Stimulated activated naive B cell treated with anti-CD40 and anti-IgM and Interleukin-4, amounts not matched to agents 10 μg/mL and 1 μg/mL and 100 μg/mL, for 72 hours (primary cell): ENCODE measurements around the gene ABCG8.
A peak's percentile ranks its signal among the peaks of the same experiment; 100 is the strongest.

Experiments used
- ATAC-seq, 2 donors: fragments of 150-1000 bp; cut with Tn5 transposase; replicated peaks; 2 replicates each; pipeline ENCODE4 v1.10.0; 2021; ENCODE audit warnings: moderate library complexity in 1 of 2
- DNase-seq: peaks from one replicate; pipeline ENCODE4 v3.0.0; 2021
- H3K27ac Mint-ChIP-seq: one replicate; pipeline ENCODE4 v1.8.0; 2022; ENCODE audit warnings: mild to moderate bottlenecking, mixed read lengths
- H3K27me3 Mint-ChIP-seq, 2 donors: one replicate each; pipeline ENCODE4 v1.8.0; 2022; ENCODE audit warnings: mixed read lengths in 2 of 2
- H3K36me3 Mint-ChIP-seq, 2 donors: one replicate each; pipeline ENCODE4 v1.8.0; 2022; ENCODE audit warnings: mixed read lengths in 2 of 2, mild to moderate bottlenecking in 1 of 2
- H3K4me1 Mint-ChIP-seq, 2 donors: one replicate each; pipeline ENCODE4 v1.8.0; 2022; ENCODE audit warnings: mixed read lengths in 2 of 2, mild to moderate bottlenecking in 1 of 2
- H3K4me3 Mint-ChIP-seq, 2 donors: one replicate each; pipeline ENCODE4 v1.8.0; 2022; ENCODE audit warnings: mild to moderate bottlenecking in 2 of 2, mixed read lengths in 2 of 2, moderate library complexity in 1 of 2
- H3K9me3 Mint-ChIP-seq, 2 donors: one replicate each; pipeline ENCODE4 v1.8.0; 2022; ENCODE audit warnings: mixed read lengths in 2 of 2, mild to moderate bottlenecking in 1 of 2

The ABCG8 gene

DNA sequence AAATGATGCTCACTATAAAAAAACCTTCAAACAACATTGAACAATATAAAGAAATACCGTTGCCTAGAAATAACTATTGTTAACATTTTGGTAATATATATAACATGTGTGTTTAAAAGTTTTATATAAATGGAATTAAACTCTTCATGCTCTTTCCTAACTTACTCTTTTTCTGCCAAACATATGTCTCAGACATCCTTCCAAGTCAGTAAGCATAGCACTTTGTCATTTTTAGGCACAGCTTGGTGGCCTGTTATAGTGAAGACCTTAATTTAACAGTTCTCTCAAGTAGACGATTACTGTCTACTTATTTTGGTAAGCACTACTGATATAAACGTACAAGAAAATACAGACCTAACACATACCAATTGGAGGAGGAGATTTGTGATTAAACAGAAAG lies 24.1 kb upstream of the ABCG8 start:
- H3K36me3 Mint-ChIP-seq = peaks cover 0 to 4% of the 10 kb centered on the region in 2 donors
- H3K27ac Mint-ChIP-seq = no peak overlapping the region
- H3K9me3 Mint-ChIP-seq = peaks cover 0 to 4% of the 10 kb centered on the region in 2 donors
- no peaks in the 10 kb centered on the region for H3K27me3 Mint-ChIP-seq
- H3K4me1 Mint-ChIP-seq = no peaks in the 10 kb centered on the region
- DNase-seq (no peak), ATAC-seq (no peak)
- no peak overlapping the region for H3K4me3 Mint-ChIP-seq

DNA sequence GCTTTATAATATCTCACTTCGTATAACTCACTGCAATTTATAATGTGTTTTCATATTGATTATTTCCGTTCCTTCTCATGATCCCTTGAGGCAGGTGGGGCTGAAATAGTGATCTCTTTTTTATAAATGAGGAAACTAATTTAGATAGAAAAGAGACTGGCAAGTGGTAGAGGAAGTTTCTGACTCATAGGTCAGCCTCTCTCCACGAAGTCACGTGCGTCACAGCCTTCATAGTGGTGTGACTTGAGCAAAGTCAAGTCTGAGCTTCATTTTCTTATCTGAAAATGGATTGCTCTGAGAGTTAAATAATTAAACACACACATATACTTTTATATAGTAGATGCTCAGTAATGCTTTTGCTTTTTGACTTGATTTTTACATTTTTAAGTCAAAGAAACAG lies 20.0 kb upstream of the ABCG8 start:
- peaks cover 0 to 4% of the 10 kb centered on the region in 2 donors for H3K36me3 Mint-ChIP-seq
- no peak overlapping the region for H3K4me3 Mint-ChIP-seq
- peaks cover 0 to 9% of the 10 kb centered on the region in 2 donors for H3K9me3 Mint-ChIP-seq
- peaks cover 17 to 30% of the 10 kb centered on the region in 2 donors for H3K27me3 Mint-ChIP-seq
- DNase-seq = no peak
- peak; percentile 83 to 86 for ATAC-seq
- no peak overlapping the region for H3K27ac Mint-ChIP-seq
- no peaks in the 10 kb centered on the region for H3K4me1 Mint-ChIP-seq

DNA sequence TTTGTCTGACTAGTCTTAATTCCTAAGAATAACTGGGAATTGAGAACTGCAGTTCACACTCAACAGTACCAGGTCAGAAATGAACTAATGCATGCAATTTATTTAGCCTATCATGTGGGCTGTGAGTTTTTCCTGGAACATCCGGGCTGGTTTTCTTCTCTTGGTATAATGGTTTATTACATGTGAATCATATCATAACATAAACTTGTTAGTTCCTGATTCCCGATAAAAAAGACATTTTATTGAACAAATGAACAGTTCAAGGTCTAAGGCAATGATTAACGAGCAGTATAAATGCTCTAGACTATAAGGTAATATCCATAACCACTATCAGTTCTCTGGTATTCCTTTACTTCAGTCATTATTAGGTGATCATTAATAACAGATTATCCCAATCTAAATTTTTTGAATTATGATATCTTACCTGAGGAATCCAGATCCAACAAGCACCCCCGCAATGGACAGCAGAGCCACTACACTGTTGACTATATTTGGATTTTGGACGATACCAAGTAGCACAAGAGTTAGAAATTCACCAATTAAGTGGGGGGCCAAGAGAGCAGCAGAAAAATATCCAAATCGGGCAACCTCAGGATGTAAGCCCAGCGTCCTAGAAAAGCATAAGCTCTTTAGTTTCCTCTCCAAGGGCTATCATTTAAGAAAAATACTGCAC lies 19.1 kb upstream of the ABCG8 start:
- Mint-ChIP-seq H3K4me1 (no peaks in the 10 kb centered on the region), H3K9me3 (peaks cover 0 to 9% of the 10 kb centered on the region in 2 donors), H3K27me3 (peaks cover 19 to 35% of the 10 kb centered on the region in 2 donors), H3K4me3 (no peak overlapping the region), H3K36me3 (peaks cover 0 to 4% of the 10 kb centered on the region in 2 donors), H3K27ac (no peak overlapping the region)
- DNase-seq (no peak), ATAC-seq (no peak)

DNA sequence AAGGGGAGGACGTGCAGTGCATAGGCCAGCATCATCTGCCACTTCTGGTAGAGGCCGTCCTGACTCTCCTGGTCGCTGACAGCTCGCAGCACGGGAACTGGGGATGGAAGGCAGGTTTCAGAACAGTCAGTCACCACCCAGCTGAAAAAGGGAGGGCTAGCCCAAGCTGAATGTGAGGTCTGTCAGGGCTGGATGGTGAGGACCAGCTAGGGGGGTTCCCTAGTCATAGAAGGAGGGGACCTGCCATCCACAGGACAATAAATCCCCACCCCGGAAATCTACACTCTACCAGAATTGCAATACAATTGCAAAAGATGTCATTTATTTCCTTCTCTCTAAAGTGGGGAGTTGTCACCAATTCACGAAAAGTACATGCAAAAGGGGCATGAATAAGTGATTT lies 15.9 kb upstream of the ABCG8 start:
- no peak overlapping the region for H3K27ac Mint-ChIP-seq
- H3K9me3 Mint-ChIP-seq = peaks cover 0 to 4% of the 10 kb centered on the region in 2 donors
- no peak overlapping the region for H3K4me3 Mint-ChIP-seq
- H3K27me3 Mint-ChIP-seq = peaks cover 20 to 53% of the 10 kb centered on the region in 2 donors
- H3K36me3 Mint-ChIP-seq = no peaks in the 10 kb centered on the region
- no peak for DNase-seq
- no peaks in the 10 kb centered on the region for H3K4me1 Mint-ChIP-seq
- ATAC-seq = no peak

DNA sequence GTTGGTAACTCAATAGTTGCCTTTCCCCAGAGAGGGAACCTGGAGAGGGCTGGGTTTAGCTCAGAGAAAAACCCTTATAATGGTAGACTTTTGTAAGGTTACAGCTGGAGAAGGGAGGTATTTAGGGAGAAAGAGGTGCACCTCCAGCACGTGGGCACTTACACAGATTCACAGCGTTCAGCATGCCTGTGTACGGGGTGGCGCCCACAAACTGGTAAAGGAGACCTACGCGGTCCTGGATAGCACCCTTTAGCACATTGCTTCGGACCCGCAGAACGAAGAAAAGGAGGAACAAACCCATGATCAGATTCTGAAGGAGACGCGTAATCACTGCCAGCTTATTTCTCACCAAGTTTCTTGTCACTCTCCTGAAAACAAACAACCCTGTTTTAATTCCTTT lies 15.0 kb upstream of the ABCG8 start:
- no peak overlapping the region for H3K4me3 Mint-ChIP-seq
- no peaks in the 10 kb centered on the region for H3K36me3 Mint-ChIP-seq
- no peaks in the 10 kb centered on the region for H3K4me1 Mint-ChIP-seq
- DNase-seq (no peak), ATAC-seq (no peak)
- H3K27me3 Mint-ChIP-seq = peaks cover 22 to 56% of the 10 kb centered on the region in 2 donors
- H3K9me3 Mint-ChIP-seq = peaks cover 0 to 4% of the 10 kb centered on the region in 2 donors
- no peak overlapping the region for H3K27ac Mint-ChIP-seq

DNA sequence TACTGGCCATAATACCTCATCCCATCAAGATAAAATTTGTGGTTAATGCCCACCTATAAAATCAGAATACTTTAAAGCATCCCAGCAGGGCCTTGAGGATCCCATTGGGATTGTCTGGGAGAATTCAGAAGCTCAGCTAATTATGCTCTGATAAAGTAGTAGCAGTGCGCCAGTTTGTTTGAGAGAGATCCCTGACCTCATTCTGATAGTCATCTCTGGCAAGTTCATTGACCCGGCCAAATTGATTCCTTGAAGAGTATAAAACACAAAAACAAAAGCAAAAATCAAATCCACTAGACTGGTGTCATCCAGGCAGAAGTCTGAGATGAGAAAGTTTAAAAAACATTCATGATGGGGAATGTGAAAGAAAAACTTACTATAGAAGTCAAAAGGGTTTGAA lies 14.3 kb upstream of the ABCG8 start:
- DNase-seq (no peak), ATAC-seq (no peak)
- Mint-ChIP-seq H3K27me3 (peaks cover 26 to 61% of the 10 kb centered on the region in 2 donors), H3K27ac (no peak overlapping the region), H3K4me3 (no peak overlapping the region), H3K9me3 (peaks cover 0 to 4% of the 10 kb centered on the region in 2 donors), H3K4me1 (no peaks in the 10 kb centered on the region), H3K36me3 (no peaks in the 10 kb centered on the region)

DNA sequence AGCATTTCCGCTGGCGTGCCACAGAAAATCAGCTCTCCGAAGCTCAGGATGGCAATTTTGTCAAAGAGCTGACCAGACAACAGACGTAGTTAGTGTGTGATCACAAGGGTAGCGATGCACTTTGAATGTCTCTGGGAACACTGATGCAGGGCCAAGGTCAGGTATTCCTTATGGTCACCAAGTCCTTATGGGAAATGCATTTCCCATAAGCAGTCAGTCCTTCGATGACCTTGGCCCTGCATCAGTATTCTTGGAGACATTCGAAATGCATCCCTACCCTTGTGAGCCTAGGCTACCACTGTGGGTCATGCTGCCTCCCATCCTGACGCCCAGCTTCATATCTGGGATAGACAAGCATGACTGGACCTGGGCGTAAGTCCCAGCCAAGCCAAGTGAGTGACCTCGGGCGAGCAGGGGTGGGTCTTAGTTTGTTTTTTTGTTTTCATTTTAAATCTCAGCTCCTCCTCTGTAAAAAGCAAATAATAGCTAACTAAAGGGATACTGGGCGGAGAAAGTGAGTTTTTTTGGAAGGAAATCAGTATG lies 13.7 kb upstream of the ABCG8 start:
- H3K27ac Mint-ChIP-seq = no peak overlapping the region
- H3K36me3 Mint-ChIP-seq = no peaks in the 10 kb centered on the region
- H3K4me1 Mint-ChIP-seq = no peaks in the 10 kb centered on the region
- no peak for DNase-seq
- peaks cover 27 to 64% of the 10 kb centered on the region in 2 donors for H3K27me3 Mint-ChIP-seq
- H3K9me3 Mint-ChIP-seq = peaks cover 0 to 4% of the 10 kb centered on the region in 2 donors
- no peak overlapping the region for H3K4me3 Mint-ChIP-seq
- no peak for ATAC-seq

DNA sequence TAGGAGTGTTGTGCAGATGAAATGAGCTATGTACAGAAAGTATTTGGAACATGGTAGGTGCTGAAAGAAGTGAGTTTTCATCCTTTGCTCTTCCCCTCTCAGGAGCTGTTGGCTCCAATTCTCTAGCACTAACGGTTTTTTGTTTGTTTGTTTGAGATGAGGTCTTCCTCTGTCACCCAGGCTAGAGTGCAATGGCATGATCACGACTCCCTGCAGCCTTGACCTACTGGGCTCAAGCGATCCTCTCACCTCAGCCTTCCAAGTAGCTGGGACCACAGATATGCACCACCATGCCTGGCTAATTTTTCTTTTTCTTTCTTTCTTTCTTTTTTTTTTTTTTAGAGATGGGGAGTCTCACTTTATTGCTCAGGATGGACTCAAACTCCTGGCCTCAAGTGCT lies 12.9 kb upstream of the ABCG8 start:
- peaks cover 31 to 62% of the 10 kb centered on the region in 2 donors for H3K27me3 Mint-ChIP-seq
- DNase-seq (no peak), ATAC-seq (no peak)
- peaks cover 0 to 4% of the 10 kb centered on the region in 2 donors for H3K9me3 Mint-ChIP-seq
- no peaks in the 10 kb centered on the region for H3K4me1 Mint-ChIP-seq
- H3K4me3 Mint-ChIP-seq = no peak overlapping the region
- no peak overlapping the region for H3K27ac Mint-ChIP-seq
- H3K36me3 Mint-ChIP-seq = no peaks in the 10 kb centered on the region

DNA sequence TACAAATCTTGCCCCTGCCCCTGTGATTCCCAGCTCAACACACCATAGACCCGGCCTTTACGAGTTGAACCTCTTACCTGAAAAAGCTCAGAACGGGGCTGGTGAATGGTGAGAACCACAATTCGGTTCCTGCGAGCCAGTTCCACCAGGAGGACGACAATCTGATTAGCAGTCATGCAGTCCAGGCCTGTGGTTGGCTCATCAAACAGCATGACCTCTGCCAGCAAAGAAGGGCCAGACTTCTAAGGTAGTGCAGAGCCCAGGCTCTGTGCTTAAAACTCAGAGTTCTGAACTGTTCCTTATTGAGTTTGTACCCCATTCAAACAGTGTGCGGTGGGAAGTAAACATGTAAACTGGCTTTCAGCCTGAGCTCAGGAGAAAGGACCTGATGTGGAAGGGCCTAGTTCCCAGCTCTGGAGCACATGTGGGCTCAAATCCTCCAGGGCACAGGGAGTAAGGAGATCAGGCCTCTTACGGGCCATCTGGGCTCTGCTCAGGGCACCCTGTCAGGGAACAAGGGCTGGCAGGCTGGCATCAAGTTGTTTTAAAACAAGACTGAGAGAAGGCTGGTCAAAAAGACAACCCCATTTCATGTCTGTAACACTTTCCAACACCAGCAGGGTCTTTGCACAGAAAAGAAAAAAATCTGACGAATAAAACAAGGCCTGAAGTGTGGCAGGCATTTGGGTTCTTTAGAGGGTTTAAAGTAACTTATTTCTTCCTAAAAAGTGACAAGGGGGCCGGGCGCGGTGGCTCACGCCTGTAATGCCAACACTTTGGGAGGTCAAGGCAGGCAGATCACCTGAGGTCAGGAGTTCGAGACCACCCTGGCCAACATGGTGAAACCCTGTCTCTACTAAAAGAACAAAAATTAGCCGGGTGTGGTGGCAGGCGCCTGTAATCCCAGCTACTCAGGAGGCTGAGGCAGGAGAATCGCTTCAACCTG lies 12.2 kb upstream of the ABCG8 start:
- H3K27ac Mint-ChIP-seq = no peak overlapping the region
- peaks cover 3 to 4% of the 10 kb centered on the region in 2 donors for H3K4me1 Mint-ChIP-seq
- no peaks in the 10 kb centered on the region for H3K9me3 Mint-ChIP-seq
- ATAC-seq (no peak), DNase-seq (no peak)
- H3K36me3 Mint-ChIP-seq = no peaks in the 10 kb centered on the region
- H3K4me3 Mint-ChIP-seq = no peak overlapping the region
- peaks cover 27 to 60% of the 10 kb centered on the region in 2 donors for H3K27me3 Mint-ChIP-seq

DNA sequence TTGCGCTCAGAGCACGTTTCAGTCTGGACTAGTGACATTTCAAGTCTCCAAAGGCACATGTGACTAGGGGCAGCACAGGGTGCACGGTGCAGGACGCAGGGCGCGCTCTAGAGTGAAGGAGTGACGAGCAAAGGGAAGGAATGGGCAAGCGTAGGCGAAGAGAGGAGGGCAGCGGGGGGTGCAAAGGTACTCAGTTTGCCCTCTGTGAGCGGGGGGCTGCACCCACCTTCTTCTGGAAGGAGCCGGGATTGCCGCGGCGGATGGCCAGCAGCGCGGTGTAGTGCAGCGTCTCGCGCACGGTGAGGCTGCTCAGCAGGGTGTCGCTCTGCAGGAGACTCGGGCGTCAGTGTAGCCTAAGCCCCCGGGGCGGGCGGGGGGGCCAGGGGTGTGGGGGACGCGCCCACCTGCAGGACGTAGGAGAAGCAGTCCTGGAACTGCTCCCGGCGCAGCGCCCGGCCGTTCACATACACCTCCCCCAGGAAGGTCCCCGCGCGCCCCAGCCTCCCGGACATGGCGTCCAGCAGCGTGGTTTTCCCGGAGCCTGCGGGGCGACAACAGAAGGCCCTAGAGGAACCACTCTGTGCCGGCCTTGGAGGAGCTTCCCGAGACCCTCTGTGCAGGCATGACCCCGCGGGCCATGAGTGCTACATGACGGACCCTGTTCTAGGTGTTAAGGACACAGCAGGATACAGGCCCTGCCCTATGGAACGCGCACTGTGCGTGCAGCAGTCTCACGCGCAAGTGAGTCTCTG lies 7.1 kb upstream of the ABCG8 start:
- ATAC-seq (no peak), DNase-seq (no peak)
- no peaks in the 10 kb centered on the region for H3K9me3 Mint-ChIP-seq
- H3K27ac Mint-ChIP-seq = no peak overlapping the region
- H3K4me3 Mint-ChIP-seq = peak overlapping the region; percentile 1 to 33
- H3K27me3 Mint-ChIP-seq = peaks cover 18 to 39% of the 10 kb centered on the region in 2 donors
- H3K36me3 Mint-ChIP-seq = no peaks in the 10 kb centered on the region
- H3K4me1 Mint-ChIP-seq = peaks cover 4 to 6% of the 10 kb centered on the region in 2 donors

DNA sequence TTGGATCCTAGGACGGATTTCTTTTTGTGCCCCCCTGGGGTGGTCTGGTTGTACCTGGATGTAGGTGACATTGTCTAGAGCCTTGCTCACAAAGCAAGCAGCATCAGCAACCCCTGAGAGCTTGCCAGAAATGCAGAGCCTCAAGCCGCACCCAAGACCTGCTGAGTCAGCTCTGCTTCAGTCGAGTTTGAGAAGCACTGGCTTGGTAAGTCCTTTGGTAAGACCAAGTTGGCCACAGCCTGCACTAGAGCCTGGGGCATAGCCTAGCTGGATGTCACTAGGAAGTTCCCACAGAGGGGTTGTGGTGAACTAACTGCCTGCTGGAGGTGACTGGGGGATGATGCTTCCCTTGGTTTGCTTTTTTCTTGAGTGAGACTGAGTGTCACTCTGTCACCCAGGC lies 6.3 kb upstream of the ABCG8 start:
- H3K9me3 Mint-ChIP-seq = no peaks in the 10 kb centered on the region
- ATAC-seq (no peak), DNase-seq (no peak)
- peaks cover 18 to 38% of the 10 kb centered on the region in 2 donors for H3K27me3 Mint-ChIP-seq
- no peak overlapping the region for H3K27ac Mint-ChIP-seq
- H3K4me3 Mint-ChIP-seq = no peak overlapping the region
- peaks cover 4 to 6% of the 10 kb centered on the region in 2 donors for H3K4me1 Mint-ChIP-seq
- no peaks in the 10 kb centered on the region for H3K36me3 Mint-ChIP-seq

DNA sequence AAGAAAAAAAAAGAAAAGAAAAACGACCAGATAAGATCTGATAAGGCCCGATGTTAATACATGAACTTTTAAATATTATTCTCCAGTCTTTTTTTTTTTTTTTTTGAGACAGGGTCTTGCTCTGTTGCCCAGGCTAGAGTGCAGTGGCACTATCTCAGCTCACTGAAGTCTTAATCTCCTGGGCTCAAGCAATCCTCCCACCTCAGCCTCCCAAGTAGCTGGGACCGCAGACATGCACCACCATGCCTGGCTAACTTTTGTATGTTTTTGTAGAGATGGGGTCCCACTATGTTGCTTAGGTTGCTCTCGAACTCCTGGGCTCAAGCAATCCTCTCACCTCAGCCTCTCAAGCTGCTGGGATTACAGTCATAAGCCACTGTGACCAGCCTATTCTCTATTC lies 1.7 kb upstream of the ABCG8 start:
- no peak overlapping the region for H3K4me3 Mint-ChIP-seq
- peaks cover 0 to 24% of the 10 kb centered on the region in 2 donors for H3K27me3 Mint-ChIP-seq

DNA sequence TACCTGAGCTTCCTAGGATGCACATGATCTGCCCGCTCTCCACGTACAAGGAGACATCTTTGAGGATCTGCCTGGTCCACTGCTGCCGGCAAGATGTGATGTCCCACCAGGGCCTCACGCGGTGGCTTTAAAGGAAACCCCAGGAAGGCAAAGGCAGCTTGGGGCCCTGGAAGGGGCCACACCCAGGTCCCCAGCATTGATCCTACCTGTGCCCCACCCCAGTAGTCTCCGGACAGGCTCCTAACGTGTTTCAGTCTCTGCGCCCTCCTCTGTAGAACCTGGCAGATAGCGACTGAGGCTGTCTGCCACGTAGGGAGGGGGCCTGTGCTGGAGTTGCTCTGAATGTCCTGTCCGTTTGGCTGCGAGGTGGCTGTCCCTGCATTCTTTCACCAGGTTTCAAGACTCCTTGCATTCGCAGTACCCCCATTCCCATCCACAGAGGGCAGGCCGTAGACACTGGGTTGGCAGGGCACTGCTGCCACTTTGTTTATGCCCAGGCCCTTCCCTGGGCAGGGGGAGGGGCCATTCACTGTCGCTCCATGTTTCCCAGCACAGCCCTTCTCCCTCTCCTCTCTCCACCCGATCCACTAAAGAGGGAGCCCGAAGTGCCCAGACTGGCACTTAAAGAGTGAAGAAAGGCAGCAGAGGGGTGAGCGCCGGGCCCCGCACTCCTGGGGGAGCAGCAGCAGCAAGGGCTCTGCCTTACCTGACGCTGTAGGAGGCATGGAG lies 776 bp upstream of the ABCG8 start:
- H3K27me3 Mint-ChIP-seq = peaks cover 0 to 19% of the 10 kb centered on the region in 2 donors
- no peaks in the 10 kb centered on the region for H3K9me3 Mint-ChIP-seq
- no peak for DNase-seq
- ATAC-seq = no peak
- H3K4me3 Mint-ChIP-seq = no peak overlapping the region
- no peaks in the 10 kb centered on the region for H3K4me1 Mint-ChIP-seq
- H3K27ac Mint-ChIP-seq = no peak overlapping the region
- no peaks in the 10 kb centered on the region for H3K36me3 Mint-ChIP-seq

More for the DNA sequence above, 1.7 kb upstream of the ABCG8 start:
- Mint-ChIP-seq H3K27ac (no peak overlapping the region), H3K4me1 (no peaks in the 10 kb centered on the region), H3K36me3 (no peaks in the 10 kb centered on the region), H3K9me3 (no peaks in the 10 kb centered on the region)
- no peak for ATAC-seq
- DNase-seq = no peak
